Stimulated activated CD4-positive, alpha-beta T cell treated with anti-CD3 and anti-CD28 coated beads, Interleukin-4, amount 100 ng/mL, for 48 hours (primary cell): ENCODE data around the gene ODC1.
"Not testable (repeated sequence)": the region's sequence is repeated elsewhere in the genome, so short reads cannot be mapped to it uniquely, and the experiment has no call there.

Experiments
- DNase-seq, 2 donors: peaks; one replicate each; pipeline ENCODE4 v3.0.0-alpha.2; 2020; ENCODE audit warnings: low read depth in 2 of 2

The ODC1 gene

DNA sequence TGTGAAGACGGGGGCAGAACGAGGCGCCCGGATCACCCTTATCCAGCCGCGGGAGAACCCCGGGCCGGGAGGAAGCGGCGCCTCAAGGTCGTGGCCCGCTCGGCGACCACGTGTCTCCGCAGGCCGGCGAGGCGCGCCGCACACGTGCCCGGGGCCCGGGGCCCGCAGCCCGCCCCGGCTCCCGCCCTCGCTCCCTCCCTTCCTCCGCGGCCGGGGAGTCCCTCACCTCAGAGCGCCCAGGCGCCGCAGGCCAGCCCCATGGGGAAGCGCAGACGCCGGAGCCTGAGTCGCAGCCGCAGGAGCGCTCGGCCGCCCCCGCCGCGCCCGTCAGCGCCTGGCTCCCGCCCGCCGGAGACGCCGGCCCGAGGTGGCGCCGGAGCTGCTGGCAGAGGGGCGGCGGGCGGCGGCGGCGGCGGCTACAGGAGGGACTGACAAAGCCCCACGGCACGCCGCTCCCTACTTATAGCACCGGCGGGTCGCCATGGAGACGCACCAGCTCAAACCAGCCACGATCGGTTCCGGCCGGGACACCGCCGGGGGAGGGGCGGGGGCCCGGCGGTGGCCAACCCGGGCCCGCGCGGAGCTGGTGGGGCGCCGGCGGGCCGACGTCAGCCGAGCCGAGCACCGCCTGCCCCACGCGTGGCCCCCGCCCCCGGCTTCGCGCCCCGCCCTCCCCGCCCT lies at the start of gene ODC1:
Gene ODC1, minus strand, starts transcription at position 433 of the 681 bp plus-strand sequence. CDS start 3,295 bp downstream, outside the sequence.
- peak; percentile 97 for DNase-seq

DNA sequence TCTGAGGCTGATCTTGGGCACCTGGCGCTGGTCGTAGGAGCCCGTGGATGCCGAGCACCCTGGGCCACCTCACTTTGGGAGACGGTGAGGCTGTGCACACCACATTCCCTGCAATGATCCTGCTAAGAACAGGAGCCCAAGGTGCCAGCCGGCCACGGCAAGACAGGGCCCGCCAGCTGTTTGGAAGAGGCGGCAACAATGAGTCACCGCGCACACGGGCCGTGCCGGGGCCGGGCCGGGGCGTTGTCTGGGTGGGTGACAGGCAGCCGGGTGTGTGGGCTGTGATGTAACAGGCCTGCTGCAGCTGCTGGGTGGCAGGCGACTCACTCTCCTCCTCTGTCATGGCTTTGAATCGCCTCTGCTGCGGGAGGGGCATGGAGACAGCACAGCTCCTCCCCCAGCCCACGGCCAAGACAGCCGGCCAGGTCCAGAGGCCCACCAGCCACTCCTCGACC lies 49.7 kb upstream of the ODC1 start:
- peak; percentile 32 to 33 for DNase-seq

DNA sequence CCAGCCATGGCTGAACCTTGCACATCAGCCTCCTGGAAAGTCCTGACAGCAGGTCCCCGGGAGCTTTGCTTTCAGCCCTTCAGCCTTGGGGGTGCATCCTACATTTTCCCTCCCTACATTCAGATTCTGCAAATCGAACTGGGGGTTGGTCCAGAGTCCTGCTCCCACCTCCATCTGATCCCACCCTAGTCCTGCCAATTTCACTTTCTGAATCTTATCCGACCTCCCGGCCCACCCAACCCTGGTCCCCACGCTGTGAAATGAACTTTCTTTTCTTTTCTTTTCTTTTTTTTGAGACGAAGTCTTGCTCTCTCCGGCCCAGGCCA lies 47.8 kb upstream of the ODC1 start:
- no peak for DNase-seq

DNA sequence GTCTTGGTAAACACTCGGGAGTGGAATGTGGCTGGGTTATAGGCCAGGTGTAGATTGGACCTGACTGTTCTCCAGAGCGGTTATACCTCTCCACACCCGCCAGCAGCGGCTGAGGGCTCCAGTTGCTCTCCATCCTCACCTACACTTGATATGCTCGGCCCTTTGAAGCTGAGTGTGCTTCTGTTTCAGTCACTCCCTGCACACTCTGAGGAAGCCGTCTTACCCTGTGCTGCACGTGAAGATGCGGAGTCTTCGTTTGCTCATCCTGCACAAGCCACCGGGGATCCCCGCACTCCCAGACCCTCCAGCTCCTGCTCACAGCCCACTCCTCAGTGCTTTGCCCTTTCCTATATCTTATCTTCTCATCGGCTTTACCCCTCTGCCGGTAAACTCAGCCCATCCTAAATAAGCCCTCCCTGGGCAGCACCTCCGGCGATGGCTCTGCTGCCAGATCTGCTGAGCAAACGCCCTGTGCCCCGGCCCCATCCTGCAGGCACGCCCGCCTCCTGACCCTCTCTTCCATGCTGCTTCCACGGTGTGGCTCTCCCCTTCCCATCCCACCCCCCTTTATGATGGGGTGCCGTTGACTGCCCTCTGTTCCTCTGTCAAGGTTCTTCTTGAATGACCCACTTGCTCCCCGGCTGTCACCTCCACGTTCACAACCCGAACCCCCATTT lies 47.3 kb upstream of the ODC1 start:
- DNase-seq: no peak

DNA sequence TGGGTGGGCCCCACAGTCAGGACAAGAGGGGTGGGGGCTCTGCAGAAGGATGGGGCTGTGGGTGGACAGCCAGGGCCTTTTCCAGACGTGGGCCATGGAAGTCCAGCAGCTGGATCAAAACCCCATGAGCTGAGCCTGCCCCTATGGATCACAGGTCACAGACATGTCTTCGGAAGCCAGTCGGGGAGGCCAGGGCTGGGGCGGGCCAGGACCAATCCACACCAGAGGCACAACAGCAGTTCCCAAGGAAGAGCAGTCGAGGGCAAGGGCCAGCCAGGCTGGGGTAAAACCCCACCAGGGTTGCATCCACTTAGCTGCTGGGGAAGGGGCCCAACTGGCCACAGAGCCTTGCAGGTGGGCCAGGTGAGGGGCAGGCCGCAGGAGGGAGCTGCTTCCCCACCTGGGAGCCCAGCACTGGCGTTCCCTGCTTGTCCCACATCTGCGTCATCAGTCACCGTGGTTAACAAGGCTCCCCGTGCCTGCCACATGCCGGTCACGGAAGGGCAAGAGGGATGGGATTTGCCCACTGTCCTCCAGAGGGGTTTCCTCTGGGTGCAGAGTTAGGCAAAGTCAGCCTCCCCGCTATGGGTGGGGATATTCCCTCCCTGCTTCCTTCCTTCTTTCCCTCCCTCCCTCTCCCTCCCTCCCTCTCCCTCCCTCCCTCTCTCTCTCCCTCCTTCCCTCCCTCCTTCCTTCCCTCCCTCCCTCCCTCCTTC lies 46.4 kb upstream of the ODC1 start:
- no peak for DNase-seq

DNA sequence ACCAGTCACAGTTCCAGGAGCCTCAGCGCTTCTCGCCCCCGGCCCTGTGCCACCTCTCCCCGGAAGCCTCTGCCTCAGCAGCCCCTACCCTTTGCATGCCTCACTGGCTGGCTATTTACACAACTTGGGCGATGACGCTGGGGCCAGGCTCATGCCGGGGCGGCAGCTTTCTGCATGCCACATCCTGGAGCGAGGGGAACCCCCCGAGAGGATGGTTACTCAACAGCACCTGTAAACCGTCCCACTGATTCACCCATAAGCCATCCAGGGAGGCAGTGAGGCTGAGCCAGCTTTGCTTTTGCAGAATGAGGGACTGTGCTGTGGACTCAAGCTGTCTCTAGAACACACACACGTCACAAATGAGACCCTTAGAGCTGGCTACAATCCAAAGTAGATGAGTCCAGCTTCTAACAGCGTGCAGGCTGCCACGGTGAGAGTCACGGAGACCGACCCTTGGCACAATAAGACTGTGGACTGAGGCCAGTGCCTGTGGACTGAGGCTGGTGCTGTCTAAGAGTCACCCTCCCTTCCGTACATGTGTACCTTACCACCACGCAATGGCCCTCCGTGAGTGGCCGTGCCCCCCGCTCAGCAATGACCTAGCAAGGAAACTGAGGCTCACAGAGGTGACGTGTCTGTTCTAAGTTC lies 45.6 kb upstream of the ODC1 start:
- DNase-seq: peak; percentile 60 to 77

DNA sequence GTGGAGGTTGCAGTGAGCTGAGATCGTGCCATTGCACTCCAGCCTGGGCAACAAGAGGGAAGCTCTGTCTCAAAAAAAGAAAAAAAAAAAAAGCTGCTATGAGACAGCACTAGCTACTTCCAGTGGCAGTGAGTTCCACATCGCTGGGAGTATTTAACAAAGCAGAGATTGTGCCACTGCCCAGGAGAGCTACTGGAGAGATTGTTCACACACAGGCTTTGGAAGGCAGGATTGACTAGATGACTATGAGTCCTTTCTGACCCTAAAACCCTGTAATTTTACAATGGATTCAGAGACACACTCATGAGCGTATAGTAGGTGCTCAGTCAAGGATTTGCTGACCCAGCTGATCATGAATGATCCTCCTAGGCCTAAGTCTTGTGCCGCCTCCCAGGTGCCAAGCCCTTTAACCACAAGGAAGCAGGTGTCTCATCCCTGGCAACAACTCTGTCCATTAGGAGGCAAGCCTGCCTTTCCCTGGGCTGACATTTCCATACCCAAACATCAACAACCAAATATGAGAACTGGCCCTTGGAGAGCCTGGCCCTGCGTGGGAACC lies 45.0 kb upstream of the ODC1 start:
- no peak for DNase-seq

DNA sequence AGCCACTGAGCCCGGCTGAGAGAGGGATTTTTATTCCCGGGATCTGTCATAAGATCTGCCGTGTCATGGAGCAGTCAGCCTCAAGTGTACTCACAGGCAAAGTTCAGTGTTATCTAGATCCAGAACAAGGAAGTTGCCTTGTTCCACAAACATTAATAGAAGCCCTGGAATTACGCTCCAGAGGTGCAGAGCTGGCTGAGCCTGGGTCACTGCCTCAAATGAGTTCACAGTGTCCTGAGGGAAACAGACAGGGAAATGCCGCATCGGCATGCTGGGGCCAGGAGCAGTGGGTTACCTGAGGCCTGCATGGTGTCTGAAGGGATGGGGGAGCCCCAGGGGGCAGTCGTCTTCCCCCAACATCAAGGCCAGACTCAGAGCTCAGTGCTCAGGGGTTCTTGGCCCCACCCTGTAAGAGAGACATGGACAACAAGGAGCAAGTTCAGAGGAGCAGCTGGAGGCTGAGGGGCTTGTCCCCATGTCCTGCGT lies 42.7 kb upstream of the ODC1 start:
- DNase-seq: no peak

DNA sequence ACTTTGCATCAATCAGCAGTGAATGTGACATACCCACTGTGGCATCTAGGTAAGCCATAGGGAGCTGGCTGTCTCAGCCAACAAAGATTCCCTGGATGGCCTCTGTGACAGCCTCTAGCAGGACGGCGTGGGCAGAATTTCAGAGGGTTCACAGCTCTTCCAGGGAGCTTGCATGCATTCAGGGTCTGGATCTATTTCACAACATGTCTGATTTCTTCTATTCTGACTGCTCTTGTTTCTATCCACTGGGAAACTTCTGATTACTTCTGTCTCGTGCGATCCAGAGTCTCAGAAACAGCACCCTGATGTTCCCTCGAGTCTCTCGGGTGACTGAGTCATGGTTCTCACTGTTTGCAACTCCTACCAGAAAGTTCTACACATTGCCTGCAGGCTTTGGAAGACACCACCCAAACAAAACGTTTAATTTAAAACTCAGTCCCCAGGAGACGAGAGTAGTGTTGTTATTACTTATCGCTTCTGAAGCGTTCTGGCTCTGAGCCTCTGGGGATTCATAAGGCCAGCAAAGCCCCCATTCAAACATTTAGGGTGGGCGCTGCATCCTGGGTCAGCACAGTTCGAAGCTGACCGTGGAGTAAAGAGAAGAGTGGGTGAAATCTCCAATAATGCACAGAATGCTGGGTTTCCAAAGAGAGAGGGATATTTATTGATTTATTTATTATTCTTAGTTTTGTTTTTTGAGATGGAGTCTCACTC lies 41.9 kb upstream of the ODC1 start:
- DNase-seq: no peak

DNA sequence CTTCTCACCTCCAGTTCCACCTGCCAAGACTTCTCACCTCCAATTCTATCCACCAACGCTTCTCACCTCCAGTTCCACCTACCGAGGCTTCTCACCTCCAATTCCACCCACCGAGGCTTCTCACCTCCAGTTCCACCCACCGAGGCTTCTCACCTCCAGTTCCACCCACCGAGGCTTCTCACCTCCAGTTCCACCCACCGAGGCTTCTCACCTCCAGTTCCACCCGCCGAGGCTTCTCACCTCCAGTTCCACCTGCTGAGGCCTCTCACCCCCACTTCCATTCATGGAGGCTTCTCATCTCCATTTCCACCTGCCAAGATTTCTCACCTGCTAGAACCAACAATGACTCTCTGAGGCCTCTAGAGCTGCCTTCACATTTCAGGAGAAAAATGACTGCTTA lies 40.0 kb upstream of the ODC1 start:
- not testable (repeated sequence) for DNase-seq

DNA sequence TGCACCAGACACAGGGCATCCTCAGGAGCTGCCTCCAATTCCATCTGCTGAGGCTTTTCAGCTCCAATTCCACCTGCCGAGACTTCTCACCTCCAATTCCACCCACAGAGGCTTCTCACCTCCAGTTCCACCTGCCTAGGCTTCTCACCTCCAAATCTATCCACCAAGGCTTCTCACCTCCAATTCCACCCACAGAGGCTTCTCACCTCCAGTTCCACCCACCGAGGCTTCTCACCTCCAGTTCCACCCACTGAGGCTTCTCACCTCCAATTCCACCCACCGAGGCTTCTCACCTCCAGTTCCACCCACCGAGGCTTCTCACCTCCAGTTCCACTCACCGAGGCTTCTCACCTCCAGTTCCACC lies 39.6 kb upstream of the ODC1 start:
- not testable (repeated sequence) for DNase-seq

DNA sequence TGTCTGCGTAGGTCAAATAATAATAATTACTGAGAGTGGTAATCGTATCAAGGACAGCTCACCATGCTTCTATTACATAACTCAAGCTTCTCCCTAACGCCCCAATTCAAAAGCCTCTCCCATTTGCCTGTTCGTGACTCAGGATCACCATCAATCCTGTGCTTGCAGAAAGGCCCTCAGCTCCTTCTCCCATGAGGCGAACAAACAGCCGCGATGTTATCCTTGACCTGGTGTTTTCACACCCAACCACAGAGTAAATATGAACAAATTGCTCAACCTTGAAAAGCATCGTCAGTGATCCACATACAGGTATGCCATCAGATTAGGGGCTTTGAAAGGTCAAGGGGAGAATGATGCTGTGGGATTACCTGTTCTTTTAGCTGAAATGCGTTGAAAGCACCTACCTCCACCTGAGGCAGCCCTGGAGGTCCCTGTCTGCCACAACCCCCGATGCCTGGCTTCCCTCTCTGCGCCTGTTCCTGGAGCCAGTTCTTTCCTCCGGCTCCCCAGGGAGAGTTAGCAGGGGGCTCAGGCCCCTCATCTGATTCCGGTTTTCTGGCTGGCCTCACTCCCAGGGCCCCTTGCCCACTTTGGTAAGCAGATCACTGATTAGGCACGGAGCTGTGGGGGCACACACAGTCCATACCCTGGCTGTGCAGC lies 39.1 kb upstream of the ODC1 start:
- DNase-seq: no peak

DNA sequence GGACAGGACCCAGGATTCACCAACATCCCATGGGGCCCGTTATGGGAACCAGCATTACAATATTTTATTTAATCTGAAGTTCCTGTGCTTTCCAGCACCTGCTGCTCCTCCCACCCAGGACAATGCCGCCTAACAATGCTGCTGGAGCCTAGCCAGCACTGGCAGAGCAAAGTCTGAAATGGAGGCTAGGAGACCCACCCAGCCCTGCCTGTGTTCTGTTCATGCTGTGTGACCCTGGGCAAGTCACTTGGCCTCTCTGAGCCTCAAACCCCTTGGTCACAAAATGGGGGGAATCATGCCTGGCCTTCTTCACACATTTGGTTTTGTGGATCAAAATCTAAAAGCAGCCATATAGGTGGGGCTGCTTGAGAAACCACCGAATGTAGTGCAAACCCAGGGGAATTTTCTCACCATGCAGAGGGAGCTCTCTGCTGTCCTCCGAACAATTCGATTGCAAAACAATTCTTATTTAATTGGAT lies 38.5 kb upstream of the ODC1 start:
- DNase-seq: no peak

DNA sequence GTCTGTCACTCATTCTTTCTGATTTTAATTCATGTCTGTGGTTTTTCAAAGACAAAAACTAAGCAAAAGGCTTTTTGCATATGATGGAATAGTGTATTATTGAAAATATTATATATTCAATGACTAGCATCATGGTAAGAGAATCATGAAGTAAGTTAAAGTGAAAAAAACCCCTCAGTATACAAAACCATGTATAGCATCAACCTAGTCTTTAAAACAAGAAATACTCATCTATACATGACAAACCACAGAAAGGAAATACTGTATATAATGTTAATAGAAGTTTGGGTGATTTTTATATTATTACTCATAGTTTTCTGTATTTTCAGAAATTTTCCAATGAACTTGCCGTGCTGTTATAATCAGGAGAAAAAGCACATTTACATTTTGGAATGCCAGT lies 38.0 kb upstream of the ODC1 start:
- DNase-seq: no peak

DNA sequence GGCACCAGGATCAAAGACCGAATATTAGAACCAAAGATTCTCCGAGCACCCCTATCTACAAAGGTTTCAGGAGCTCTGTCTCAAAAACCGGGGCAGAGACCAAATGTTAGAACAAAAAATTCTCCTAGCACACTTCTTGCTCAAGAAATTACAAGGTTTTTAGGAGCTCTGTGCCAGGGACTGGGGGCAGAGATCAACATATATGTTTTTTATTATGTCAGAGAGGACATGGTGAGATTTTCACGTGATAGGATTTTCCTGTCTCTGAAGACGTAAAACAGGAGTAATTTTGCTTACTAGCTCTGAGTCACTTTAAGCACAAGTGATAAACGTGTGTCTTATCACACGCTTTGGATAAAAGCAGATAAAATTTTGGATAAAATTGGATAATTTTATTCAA lies 34.8 kb upstream of the ODC1 start:
- no peak for DNase-seq

DNA sequence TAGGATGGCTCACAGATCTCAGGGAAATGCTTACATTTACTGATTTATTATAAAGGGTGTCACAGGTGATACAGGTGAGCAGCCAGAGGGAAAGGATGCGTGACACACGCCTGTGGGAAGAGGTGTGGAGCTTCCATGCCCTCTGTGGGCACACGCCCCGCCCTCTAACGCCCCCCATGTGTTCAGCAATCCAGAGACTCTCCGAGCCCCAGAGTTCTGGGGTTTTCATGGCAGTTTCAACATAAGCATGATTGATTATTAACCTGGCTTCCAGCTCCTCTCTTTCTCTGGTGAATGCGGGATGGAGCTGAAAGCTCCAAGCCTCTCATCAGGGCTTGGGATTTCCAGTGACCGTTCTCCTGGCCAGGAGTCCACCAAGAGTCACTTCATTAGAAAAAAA lies 34.3 kb upstream of the ODC1 start:
- no peak for DNase-seq

DNA sequence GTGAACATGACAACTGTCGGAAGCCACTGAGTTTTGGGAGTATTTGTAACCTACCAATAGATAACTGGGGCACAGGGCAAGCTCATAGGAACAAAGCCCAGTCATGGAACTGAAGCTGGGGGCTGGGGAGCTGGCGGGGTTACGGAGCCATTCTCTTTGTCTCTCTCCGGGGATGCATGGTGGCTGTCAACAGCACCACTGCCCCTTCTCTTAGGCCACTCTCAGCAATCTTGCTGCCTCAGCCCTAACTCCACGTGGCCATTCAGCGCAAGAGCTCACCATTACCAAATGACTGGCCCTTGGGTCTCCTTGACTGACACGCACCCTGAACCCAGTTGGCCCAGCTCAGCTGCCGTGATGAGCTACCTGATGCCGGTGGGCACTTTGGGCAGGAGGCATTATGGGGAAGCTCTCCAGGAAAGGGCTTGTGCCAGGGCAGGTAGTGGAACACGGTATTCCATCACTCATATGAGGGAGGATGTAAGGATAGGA lies 33.6 kb upstream of the ODC1 start:
- DNase-seq: no peak

DNA sequence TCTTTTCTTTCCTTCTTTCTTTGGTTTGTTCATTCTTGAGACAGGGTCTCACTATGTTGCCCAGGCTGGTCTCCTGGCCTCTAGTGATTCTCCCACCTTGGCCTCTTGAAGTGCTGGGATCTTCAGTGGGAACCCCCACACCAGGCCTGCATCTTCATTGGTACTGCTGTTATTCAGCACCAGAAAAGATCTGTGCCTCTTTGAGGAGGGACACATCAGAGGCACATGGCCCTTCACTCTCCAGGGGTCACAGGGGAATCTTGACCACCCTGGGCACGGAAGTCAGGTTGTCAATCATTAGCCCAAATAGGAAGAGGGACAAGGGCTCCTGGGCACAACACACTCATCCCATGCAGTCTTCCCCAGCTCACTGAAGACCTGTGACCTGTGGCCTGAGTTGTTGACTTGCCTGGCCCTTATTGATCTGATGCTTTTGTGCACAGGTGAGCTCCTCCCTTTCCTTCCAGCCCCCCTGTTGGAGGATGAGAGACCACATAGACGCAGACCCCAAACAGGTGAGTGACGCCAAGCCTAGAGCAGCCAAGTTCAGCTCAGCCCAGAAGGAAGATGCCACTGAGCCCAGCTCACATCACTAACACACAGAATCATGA lies 33.0 kb upstream of the ODC1 start:
- DNase-seq: no peak

DNA sequence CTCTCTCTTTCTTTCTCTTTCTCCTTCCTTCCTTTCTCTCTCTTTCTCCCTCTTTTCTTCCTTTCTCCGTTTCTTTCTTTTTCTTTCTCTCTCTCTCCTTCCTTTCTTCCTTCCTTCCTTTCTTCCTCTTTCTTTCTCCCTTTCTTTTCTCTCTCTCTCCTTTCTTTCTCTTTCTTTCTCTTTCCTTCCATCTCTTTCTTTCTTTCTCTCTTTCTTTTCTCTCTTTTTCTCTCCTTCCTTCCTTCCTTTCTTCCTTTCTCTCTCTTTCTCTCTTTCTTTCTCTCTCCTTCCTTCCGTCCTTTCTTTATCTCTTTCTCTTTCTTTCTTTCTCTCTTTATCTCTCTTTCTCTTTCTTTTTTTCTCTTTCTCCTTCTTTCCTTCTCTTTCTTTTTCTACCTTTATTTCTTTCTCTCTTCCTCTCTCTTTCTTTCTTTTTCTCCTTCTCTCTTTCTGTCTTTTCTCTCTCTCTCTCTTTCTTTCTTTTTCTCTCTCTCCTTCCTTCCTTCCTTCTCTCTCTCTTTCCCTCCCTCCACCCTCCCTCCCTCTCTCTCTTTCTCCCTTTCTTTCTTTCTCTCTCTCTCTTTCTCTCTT lies 32.3 kb upstream of the ODC1 start:
- no peak for DNase-seq

DNA sequence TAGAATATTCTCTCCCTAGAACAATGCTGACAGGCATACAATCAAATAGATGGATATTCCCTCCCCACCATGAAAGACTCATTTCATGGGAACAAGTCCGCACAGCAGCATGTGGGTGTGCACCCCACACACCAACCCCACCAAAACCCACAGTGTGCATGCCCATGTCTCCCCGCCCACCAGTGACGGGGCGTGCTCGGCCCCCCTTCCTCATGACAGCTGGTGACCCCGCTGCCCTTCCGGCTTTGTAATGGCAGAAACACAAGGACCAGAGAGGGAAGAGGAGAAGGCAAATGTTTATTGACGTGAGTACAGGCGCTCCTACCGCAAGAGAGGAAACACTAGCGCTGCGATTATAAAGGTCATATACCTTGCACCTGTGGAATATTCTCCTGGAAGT lies 30.8 kb upstream of the ODC1 start:
- no peak for DNase-seq
